H1 (cell line): Measurements from ENCODE around the gene NMD3. TPM values are rescaled to one million over a fixed set of nuclear protein-coding genes. Genes with fewer than 3 reads are reported as not detected.

ENCODE experiments used
- CTCF ChIA-PET: fragments of 300-600 bp; sonication (Branson Sonifier 250); formaldehyde crosslinking; loops from one replicate; lab custom pipeline; 2021; ENCODE audit not compliant: partially characterized antibody; lab: Charles Lee
- POLR2A ChIA-PET: fragments of 300-600 bp; sonication (Branson Sonifier 250); formaldehyde crosslinking; loops from one replicate; lab custom pipeline; 2021; ENCODE audit warnings: inconsistent platforms; ENCODE audit not compliant: partially characterized antibody; lab: Charles Lee
- DNase-seq, 2 experiments: peaks; one replicate each; pipeline versions ENCODE4 v3.0.0 to v3.0.0-alpha.2; 2010 to 2022; ENCODE audit warnings: low spot score in 2 of 2, low read depth in 1 of 2, mixed read lengths in 1 of 2
- FAIRE-seq: peaks from 2 replicates; lab custom pipeline; 2011; peaks lifted over from hg19 to GRCh38; lab: Jason Lieb, UNC
- H2AFZ ChIP-seq: 2 replicates; pipeline ENCODE4 v1.8.1; 2012; ENCODE audit warnings: low read length, inconsistent platforms
- H2AK5ac ChIP-seq: 2 replicates; pipeline ENCODE4 v1.6.1; 2013; ENCODE audit warnings: low read depth, low read length
- H2BK120ac ChIP-seq: replicated peaks from 2 replicates; pipeline ENCODE3; 2013; ENCODE audit warnings: low read depth, low read length, inconsistent platforms
- H2BK12ac ChIP-seq: 2 replicates; pipeline ENCODE4 v1.6.1; 2013; ENCODE audit warnings: low read depth, low read length
- H2BK15ac ChIP-seq: 2 replicates; pipeline ENCODE4 v1.6.1; 2013; ENCODE audit warnings: low read length
- H2BK20ac ChIP-seq: 2 replicates; pipeline ENCODE4 v1.6.1; 2013; ENCODE audit warnings: low read length
- H2BK5ac ChIP-seq: 2 replicates; pipeline ENCODE4 v1.6.1; 2013; ENCODE audit warnings: low read depth, low read length
- H3K14ac ChIP-seq: 2 replicates; pipeline ENCODE4 v1.6.1; 2013; ENCODE audit warnings: inconsistent platforms; ENCODE audit not compliant: insufficient read length
- H3K18ac ChIP-seq: 2 replicates; pipeline ENCODE4 v1.6.1; 2013; ENCODE audit warnings: low read length; ENCODE audit errors: extremely low read depth
- H3K23ac ChIP-seq: 2 replicates; pipeline ENCODE4 v1.6.1; 2013; ENCODE audit warnings: inconsistent platforms; ENCODE audit not compliant: insufficient read length
- H3K23me2 ChIP-seq: 2 replicates; pipeline ENCODE4 v1.6.1; 2013; ENCODE audit warnings: low read depth, low read length
- H3K27ac ChIP-seq: 2 replicates; pipeline ENCODE4 v1.6.1; 2011; ENCODE audit warnings: low read depth, low read length, inconsistent platforms
- H3K27me3 ChIP-seq, 4 experiments: replicated peaks in 1 of 4; 1 replicate in 1 of 4; 2 replicates in 3 of 4; pipeline versions ENCODE4 v1.6.1 to v1.8.1; 2011 to 2013; ENCODE audit warnings: low read length in 3 of 4, mild to moderate bottlenecking in 3 of 4, inconsistent platforms in 2 of 4, mixed read lengths in 2 of 4, moderate library complexity in 1 of 4; ENCODE audit not compliant: control insufficient read depth in 3 of 4, insufficient read depth in 3 of 4; ENCODE audit errors: extremely low read depth in 1 of 4
- H3K36me3 ChIP-seq, 4 experiments: 2 replicates each; pipeline versions ENCODE4 v1.6.1 to v1.8.1; 2011 to 2013; ENCODE audit warnings: mild to moderate bottlenecking in 4 of 4, low read length in 3 of 4, moderate library complexity in 2 of 4, control low read depth in 1 of 4, inconsistent platforms in 1 of 4; ENCODE audit not compliant: insufficient read depth in 4 of 4, control insufficient read depth in 2 of 4
- H3K4ac ChIP-seq: replicated peaks from 2 replicates; pipeline ENCODE3; 2013; ENCODE audit warnings: low read length, low read depth, mixed read lengths, inconsistent platforms; ENCODE audit not compliant: insufficient read length
- H3K4me1 ChIP-seq, 4 experiments: replicated peaks in 1 of 4; 1 replicate in 1 of 4; 2 replicates in 3 of 4; pipeline versions ENCODE4 v1.6.1 to v1.8.1; 2011 to 2013; ENCODE audit warnings: low read length in 3 of 4, inconsistent platforms in 2 of 4, mixed read lengths in 1 of 4; ENCODE audit not compliant: insufficient read depth in 4 of 4, control insufficient read depth in 3 of 4
- H3K4me2 ChIP-seq, 2 experiments: 2 replicates each; pipeline versions ENCODE4 v1.6.1 to v1.8.1; 2011 to 2013; ENCODE audit warnings: low read depth in 2 of 2, low read length in 2 of 2, control low read depth in 1 of 2, inconsistent platforms in 1 of 2, mild to moderate bottlenecking in 1 of 2; ENCODE audit not compliant: insufficient read depth in 1 of 2
- H3K4me3 ChIP-seq, 4 experiments: fragments of 200-600, 300-600 bp in 1 of 4; sonication (generic), shearing (Covaris generic), sonication (Bioruptor Twin) in 1 of 4; 2 replicates each; pipeline versions ENCODE4 v1.5.1 to v1.8.1; 2011 to 2016; ENCODE audit warnings: low read length in 4 of 4, low read depth in 3 of 4, control low read depth in 2 of 4, inconsistent platforms in 2 of 4, mild to moderate bottlenecking in 2 of 4, mixed read lengths in 1 of 4, moderate library complexity in 1 of 4; ENCODE audit not compliant: insufficient read depth in 2 of 4; ENCODE audit errors: extremely low read depth in 1 of 4
- H3K56ac ChIP-seq: replicated peaks from 2 replicates; pipeline ENCODE3; 2013; ENCODE audit warnings: low read depth, mild to moderate bottlenecking, mixed read lengths, low read length, inconsistent platforms; ENCODE audit not compliant: insufficient read length
- H3K79me1 ChIP-seq: 2 replicates; pipeline ENCODE4 v1.6.1; 2013; ENCODE audit warnings: low read depth, low read length, control low read depth
- H3K79me2 ChIP-seq, 2 experiments: 2 replicates each; pipeline versions ENCODE4 v1.6.1 to v1.8.1; 2012 to 2013; ENCODE audit warnings: low read length in 2 of 2, mild to moderate bottlenecking in 2 of 2, inconsistent platforms in 1 of 2; ENCODE audit not compliant: insufficient read depth in 2 of 2, control insufficient read depth in 1 of 2
- H3K9ac ChIP-seq, 4 experiments: replicated peaks in 1 of 4; 1 replicate in 1 of 4; 2 replicates in 3 of 4; pipeline versions ENCODE4 v1.6.1 to v1.8.1; 2011 to 2013; ENCODE audit warnings: low read depth in 3 of 4, low read length in 3 of 4, control low read depth in 2 of 4, mild to moderate bottlenecking in 2 of 4, moderate library complexity in 2 of 4, inconsistent platforms in 1 of 4; ENCODE audit errors: extremely low read depth in 1 of 4
- H3K9me3 ChIP-seq, 2 experiments: 2 replicates each; pipeline versions ENCODE4 v1.6.1 to v1.8.1; 2012 to 2013; ENCODE audit warnings: mild to moderate bottlenecking in 2 of 2, moderate library complexity in 2 of 2, control low read depth in 1 of 2, inconsistent platforms in 1 of 2, low read depth in 1 of 2, low read length in 1 of 2, mixed read lengths in 1 of 2; ENCODE audit not compliant: insufficient read depth in 2 of 2
- H4K20me1 ChIP-seq, 2 experiments: replicated peaks in 1 of 2; 2 replicates each; pipeline versions ENCODE3 to v1.8.1; 2011 to 2013; ENCODE audit warnings: inconsistent platforms in 2 of 2, low read length in 2 of 2, mild to moderate bottlenecking in 1 of 2; ENCODE audit not compliant: insufficient read depth in 2 of 2, control insufficient read depth in 1 of 2
- H4K5ac ChIP-seq: 2 replicates; pipeline ENCODE4 v1.6.1; 2013; ENCODE audit warnings: low read length, low read depth, mixed read lengths, inconsistent platforms; ENCODE audit not compliant: insufficient read length
- H4K8ac ChIP-seq: 2 replicates; pipeline ENCODE4 v1.8.0; 2013; ENCODE audit warnings: mild to moderate bottlenecking, moderate library complexity, low read length, inconsistent platforms; ENCODE audit not compliant: insufficient read depth; ENCODE audit errors: extremely low read depth
- H4K91ac ChIP-seq: replicated peaks from 2 replicates; pipeline ENCODE3; 2013; ENCODE audit warnings: low read length, mixed read lengths, inconsistent platforms; ENCODE audit not compliant: insufficient read length
- BACH1 ChIP-seq: IDR thresholded peaks from 2 replicates; pipeline ENCODE4 v1.6.1; 2012; ENCODE audit warnings: low read length, improper control_type of control experiment
- CHD1 ChIP-seq: IDR thresholded peaks from 2 replicates; pipeline ENCODE4 v1.6.1; 2012; ENCODE audit warnings: low read depth, low read length, improper control_type of control experiment
- CHD2 ChIP-seq: IDR thresholded peaks from 2 replicates; pipeline ENCODE4 v1.6.1; 2012; ENCODE audit warnings: low read length, improper control_type of control experiment
- EZH2 ChIP-seq: fragments of 200-600 bp; sonication (generic); IDR thresholded peaks from 2 replicates; pipeline ENCODE4 v1.7.1; 2012; ENCODE audit warnings: low read depth, mild to moderate bottlenecking, moderate library complexity, low read length, inconsistent platforms; ENCODE audit not compliant: severe bottlenecking
- GABPA ChIP-seq: IDR thresholded peaks from 2 replicates; pipeline ENCODE4 v1.6.1; 2011; ENCODE audit warnings: mild to moderate bottlenecking, low read length, moderate library complexity, borderline replicate concordance; ENCODE audit not compliant: insufficient read depth
- HDAC6 ChIP-seq: IDR thresholded peaks from one replicate; pipeline ENCODE4 v1.7.1; 2012; ENCODE audit warnings: low read depth, mild to moderate bottlenecking, inconsistent platforms, low read length, moderate library complexity
- JUN ChIP-seq: IDR thresholded peaks from 2 replicates; pipeline ENCODE4 v1.6.1; 2011; ENCODE audit warnings: low read depth, mild to moderate bottlenecking, improper control_type of control experiment, low read length
- MAFK ChIP-seq: IDR thresholded peaks from 2 replicates; pipeline ENCODE4 v1.6.1; 2012; ENCODE audit warnings: low read depth, mild to moderate bottlenecking, improper control_type of control experiment, low read length
- POLR2A ChIP-seq, 2 experiments: IDR thresholded peaks; 1 replicate in 1 of 2; 2 replicates in 1 of 2; pipeline ENCODE4 v1.6.1; 2011; ENCODE audit warnings: low read depth in 2 of 2, low read length in 2 of 2, mild to moderate bottlenecking in 2 of 2; ENCODE audit errors: control extremely low read depth in 1 of 2
- POU5F1 ChIP-seq: IDR thresholded peaks from 2 replicates; pipeline ENCODE4 v1.6.1; 2011; ENCODE audit warnings: low read depth, mild to moderate bottlenecking, low read length, moderate library complexity
- RNF2 ChIP-seq: fragments of 200-900, 300-1000 bp; sonication (generic); IDR thresholded peaks from 2 replicates; pipeline ENCODE4 v1.7.1; 2016; ENCODE audit warnings: borderline replicate concordance, low read depth, mild to moderate bottlenecking, antibody characterized with exemption, low read length; ENCODE audit not compliant: poor library complexity, severe bottlenecking; ENCODE audit errors: missing control alignments
- RXRA ChIP-seq: IDR thresholded peaks from 2 replicates; pipeline ENCODE4 v1.6.1; 2011; ENCODE audit warnings: low read depth, mild to moderate bottlenecking, low read length, moderate library complexity; ENCODE audit not compliant: insufficient read depth
- SIX5 ChIP-seq: IDR thresholded peaks from 2 replicates; pipeline ENCODE4 v1.6.1; 2011; ENCODE audit warnings: mild to moderate bottlenecking, low read depth, low read length
- SRF ChIP-seq: IDR thresholded peaks from 2 replicates; pipeline ENCODE4 v1.6.1; 2011; ENCODE audit warnings: mild to moderate bottlenecking, low read depth, low read length, moderate library complexity
- TAF1 ChIP-seq: IDR thresholded peaks from 2 replicates; pipeline ENCODE4 v1.6.1; 2011; ENCODE audit warnings: mild to moderate bottlenecking, low read depth, low read length
- TCF12 ChIP-seq: IDR thresholded peaks from 2 replicates; pipeline ENCODE4 v1.6.1; 2011; ENCODE audit warnings: low read depth, mild to moderate bottlenecking, low read length
- WGBS, 2 experiments: shearing (Covaris generic) in 1 of 2; methylation state at CpG; one replicate each; pipeline versions ENCODE4 v1.1.6 to v1.1.7; 2013 to 2015; ENCODE audit warnings: low lambda C conversion rate in 2 of 2, mixed read lengths in 2 of 2, inconsistent platforms in 1 of 2, low coverage in 1 of 2, missing lambda C conversion rate in 1 of 2; ENCODE audit not compliant: insufficient replicate concordance in 2 of 2, insufficient coverage in 1 of 2, insufficient read length in 1 of 2; ENCODE audit errors: extremely low coverage in 1 of 2, missing lambda C conversion rate in 1 of 2; 5-methylcytosine and 5-hydroxymethylcytosine counted together
- polyA plus RNA-seq, 7 experiments: library from polyadenylated mRNA; depleted of rRNA in 3 of 7; stranded (reverse) in 5 of 7; unstranded in 2 of 7; fragments of >200 nt in 5 of 7; fragments of 200-250 nt in 2 of 7; gene quantifications; 1 replicate in 5 of 7; 2 replicates in 1 of 7; 4 replicates in 1 of 7; pipeline versions ENCODE4 v1.2.1 to v1.2.3, GENCODE V29; 2011 to 2013; ENCODE audit warnings: missing spikeins in 2 of 7, mixed read lengths in 2 of 7
- total RNA-seq: library from RNA; stranded (reverse); fragmentation: NEBNext Ultra II Directional; extraction: Animal tissue kit (Norgen Biotek cat#: 25700); gene quantifications from 2 replicates; pipeline ENCODE4 v1.2.1, GENCODE V29; 2021

NMD3 gene
- total and polyA plus RNA-seq, 2 of the 8 experiments (the other 6 are each of a cell fraction or from before 2014, with no cell fraction given) = 12.1 to 64.2 TPM

- H3K36me3 ChIP-seq = no peaks in the 10 kb centered on the region
- no peak overlapping the region for H3K23ac ChIP-seq
- H3K79me2 ChIP-seq = no peaks in the 10 kb centered on the region
- H2BK12ac ChIP-seq = no peak overlapping the region
- H2BK15ac ChIP-seq = no peak overlapping the region
- no peak overlapping the region for H3K4ac ChIP-seq
- no peak overlapping the region for H2BK5ac ChIP-seq
- no peaks in the 10 kb centered on the region for H4K20me1 ChIP-seq
- H3K79me1 ChIP-seq = no peaks in the 10 kb centered on the region
- H3K9ac ChIP-seq = no peak overlapping the region
- no peak overlapping the region for H3K56ac ChIP-seq
- no peak overlapping the region for H3K14ac ChIP-seq
- H3K27me3 ChIP-seq = no peaks in the 10 kb centered on the region
- H4K91ac ChIP-seq = no peak overlapping the region
- H3K4me3 ChIP-seq = no peak overlapping the region
- no peak overlapping the region for H3K18ac ChIP-seq
- no peaks in the 10 kb centered on the region for H3K9me3 ChIP-seq
- TF ChIP-seq RNF2 (no peak), BACH1 (no peak), GABPA (no peak), MAFK (no peak), POU5F1 (no peak), HDAC6 (no peak), RXRA (no peak), TAF1 (no peak), CHD1 (no peak), CHD2 (no peak), JUN (no peak), TCF12 (no peak), POLR2A (IDR thresholded peaks at IDR 0.05; ENCODE audit: control extremely low read depth in 1 of 2, low read depth in 2 of 2, low read length in 2 of 2) (no peak), SRF (no peak), EZH2 (no peak), SIX5 (no peak)
- TF ChIP-seq, all 59 proteins: peak for 0
- Histone ChIP-seq H4K8ac (no peak overlapping the region), H3K23me2 (no peaks in the 10 kb centered on the region), H2BK20ac (no peak overlapping the region), H2BK120ac (no peak overlapping the region), H2AK5ac (no peak overlapping the region), H3K4me1 (no peaks in the 10 kb centered on the region), H3K4me2 (no peak overlapping the region), H2AFZ (no peak overlapping the region), H3K27ac (no peak overlapping the region), H4K5ac (no peak overlapping the region)
- POLR2A ChIA-PET = no interaction called here
- DNase-seq (no peak), FAIRE-seq (no peak)
- CTCF ChIA-PET = interaction anchor here (1.5 to 7.6 kb wide), 3 partner anchors 11 to 18 kb away, joined by 3 to 54 read pairs (median 42); no protein-coding TSS in a partner anchor
- WGBS, 2 experiments = 89% methylated on average over 4 of the region's 4 CpGs; no CpG with 5 or more reads in 1 of the 2 experiments
Observed at GRCh38 chr3:161289174-161289573, 68.1 kb downstream of the NMD3 start.
